ENCODE data around the gene ANKRD13D. TPM values are rescaled to one million over a fixed set of nuclear protein-coding genes. Genes with fewer than 3 reads are reported as not detected.
"Not testable (repeated sequence)": the region's sequence is repeated elsewhere in the genome, so short reads cannot be mapped to it uniquely, and the experiment has no call there.

ANKRD13D gene
- polyA plus RNA-seq, 1 donor = 38.8 TPM

DNA sequence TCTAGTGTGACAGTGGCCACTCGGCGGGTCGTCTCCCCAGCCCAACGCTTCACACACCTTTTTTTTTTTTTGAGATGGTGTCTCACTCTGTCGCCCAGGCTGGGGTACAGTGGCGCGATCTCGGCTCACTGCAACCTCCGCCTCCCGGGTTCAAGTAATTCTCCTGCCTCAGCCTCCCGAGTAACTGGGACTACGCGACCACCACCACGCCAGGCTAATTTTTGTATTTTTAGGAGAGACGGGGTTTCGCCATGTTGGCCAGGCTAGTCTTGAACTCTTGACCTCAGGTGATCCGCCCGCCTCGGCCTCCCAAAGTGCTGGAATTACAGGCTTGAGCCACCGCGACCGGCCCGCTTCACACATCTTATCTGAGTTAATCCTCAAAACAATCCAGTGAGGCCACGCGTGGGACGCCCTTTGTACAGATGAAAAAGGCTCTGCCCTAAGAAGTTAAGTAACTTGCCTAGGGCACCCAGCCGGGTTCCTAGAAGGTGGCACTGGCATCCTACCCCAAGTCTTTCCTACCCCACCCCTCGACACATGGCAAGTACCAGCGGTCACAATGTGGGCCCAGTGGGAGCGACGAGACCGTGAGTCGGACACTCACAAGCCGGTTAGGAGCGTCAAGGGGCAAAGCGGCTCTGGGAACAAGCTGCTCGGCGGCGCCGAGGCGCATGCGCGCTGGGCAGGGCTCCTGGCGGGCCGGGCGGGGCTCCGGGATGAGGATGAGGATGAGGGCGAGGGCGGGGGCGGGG, 28.0 kb upstream of the ANKRD13D start:
- H3K27ac ChIP-seq (ENCODE audit: low read length) = peak overlapping the region; percentile 41
- WGBS (ENCODE audit: insufficient coverage, low lambda C conversion rate) = no CpG with 5 or more reads among the region's 50 CpGs
- peak; percentile 59 to 72 for DNase-seq
- H3K4me3 ChIP-seq (ENCODE audit: low read length) = peak overlapping the region; percentile 39
- H3K9me3 ChIP-seq (ENCODE audit: control insufficient read depth, low read depth, low read length); H3K27me3 ChIP-seq (ENCODE audit: control insufficient read depth, insufficient read depth, low read length): not testable (repeated sequence)
- H3K36me3 ChIP-seq (ENCODE audit: control insufficient read depth, insufficient read depth, low read length) = peaks cover 16% of the 10 kb centered on the region
- H3K4me1 ChIP-seq (ENCODE audit: control insufficient read depth, insufficient read depth, low read length) = peaks cover 23% of the 10 kb centered on the region

DNA sequence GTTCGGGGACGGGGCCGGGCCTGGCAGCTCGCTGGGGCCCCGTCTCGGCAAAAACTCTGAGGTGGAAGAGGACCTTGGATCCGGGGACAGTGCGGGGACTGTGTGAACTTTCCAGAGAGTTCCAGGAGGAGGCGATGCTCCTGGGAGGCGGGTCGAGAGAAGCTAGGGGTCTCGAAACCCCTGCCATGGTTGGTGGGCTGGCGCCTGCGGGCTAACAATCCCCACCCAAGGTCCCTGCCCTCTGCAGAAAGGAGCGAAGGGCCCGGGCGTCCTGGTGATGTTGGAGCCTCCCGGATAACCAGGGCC, 27.5 kb upstream of the ANKRD13D start:
- no CpG with 5 or more reads among the region's 18 CpGs for WGBS (ENCODE audit: insufficient coverage, low lambda C conversion rate)
- no peak for DNase-seq
- Histone ChIP-seq H3K27me3 (ENCODE audit: control insufficient read depth, insufficient read depth, low read length) (no peaks in the 10 kb centered on the region), H3K9me3 (ENCODE audit: control insufficient read depth, low read depth, low read length) (no peaks in the 10 kb centered on the region), H3K4me1 (ENCODE audit: control insufficient read depth, insufficient read depth, low read length) (peaks cover 23% of the 10 kb centered on the region), H3K36me3 (ENCODE audit: control insufficient read depth, insufficient read depth, low read length) (peaks cover 11% of the 10 kb centered on the region), H3K27ac (ENCODE audit: low read length) (no peak overlapping the region), H3K4me3 (ENCODE audit: low read length) (no peak overlapping the region)

DNA sequence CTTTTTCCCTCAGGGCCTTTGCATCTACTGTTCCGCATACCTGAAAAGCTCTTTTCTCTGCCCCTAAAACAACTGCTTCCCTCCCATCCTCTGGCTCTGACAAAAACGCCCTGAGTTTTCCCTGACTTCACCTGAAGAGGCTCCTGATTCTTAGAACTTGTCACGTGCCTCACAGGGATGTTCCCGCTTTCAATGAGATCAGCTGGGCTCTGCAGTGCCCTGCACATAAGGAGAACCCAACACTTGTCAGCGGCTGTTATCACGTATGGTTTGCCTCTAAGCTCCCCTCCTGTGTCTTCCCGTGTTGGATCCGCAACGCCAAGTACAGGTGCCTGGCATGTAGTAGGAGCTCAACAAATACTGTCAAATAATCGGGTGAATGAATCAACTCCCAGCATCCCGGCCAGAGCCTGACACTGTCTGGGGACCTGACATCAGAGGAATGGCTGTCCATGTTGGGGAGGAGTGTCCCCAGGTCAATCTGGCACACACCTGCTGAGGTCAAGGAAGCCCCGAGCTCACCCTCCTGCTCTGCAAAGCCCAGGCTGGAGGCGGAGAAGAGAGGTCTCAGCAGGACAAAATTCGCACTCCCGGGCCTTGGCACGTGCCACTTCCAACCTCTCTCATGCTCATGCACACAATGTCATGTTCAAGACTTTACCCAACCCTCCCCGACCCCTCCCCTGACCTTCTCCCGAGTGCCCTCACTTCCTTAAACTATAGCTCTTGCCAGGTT, 27.0 kb upstream of the ANKRD13D start:
- WGBS (ENCODE audit: insufficient coverage, low lambda C conversion rate) = 33% methylated on average over 3 of the region's 18 CpGs
- Histone ChIP-seq H3K4me3 (ENCODE audit: low read length) (no peak overlapping the region), H3K27ac (ENCODE audit: low read length) (no peak overlapping the region), H3K36me3 (ENCODE audit: control insufficient read depth, insufficient read depth, low read length) (peaks cover 5% of the 10 kb centered on the region), H3K27me3 (ENCODE audit: control insufficient read depth, insufficient read depth, low read length) (no peaks in the 10 kb centered on the region), H3K4me1 (ENCODE audit: control insufficient read depth, insufficient read depth, low read length) (peaks cover 23% of the 10 kb centered on the region), H3K9me3 (ENCODE audit: control insufficient read depth, low read depth, low read length) (no peaks in the 10 kb centered on the region)
- DNase-seq = peak in 1 of 2 donors; percentile 52

DNA sequence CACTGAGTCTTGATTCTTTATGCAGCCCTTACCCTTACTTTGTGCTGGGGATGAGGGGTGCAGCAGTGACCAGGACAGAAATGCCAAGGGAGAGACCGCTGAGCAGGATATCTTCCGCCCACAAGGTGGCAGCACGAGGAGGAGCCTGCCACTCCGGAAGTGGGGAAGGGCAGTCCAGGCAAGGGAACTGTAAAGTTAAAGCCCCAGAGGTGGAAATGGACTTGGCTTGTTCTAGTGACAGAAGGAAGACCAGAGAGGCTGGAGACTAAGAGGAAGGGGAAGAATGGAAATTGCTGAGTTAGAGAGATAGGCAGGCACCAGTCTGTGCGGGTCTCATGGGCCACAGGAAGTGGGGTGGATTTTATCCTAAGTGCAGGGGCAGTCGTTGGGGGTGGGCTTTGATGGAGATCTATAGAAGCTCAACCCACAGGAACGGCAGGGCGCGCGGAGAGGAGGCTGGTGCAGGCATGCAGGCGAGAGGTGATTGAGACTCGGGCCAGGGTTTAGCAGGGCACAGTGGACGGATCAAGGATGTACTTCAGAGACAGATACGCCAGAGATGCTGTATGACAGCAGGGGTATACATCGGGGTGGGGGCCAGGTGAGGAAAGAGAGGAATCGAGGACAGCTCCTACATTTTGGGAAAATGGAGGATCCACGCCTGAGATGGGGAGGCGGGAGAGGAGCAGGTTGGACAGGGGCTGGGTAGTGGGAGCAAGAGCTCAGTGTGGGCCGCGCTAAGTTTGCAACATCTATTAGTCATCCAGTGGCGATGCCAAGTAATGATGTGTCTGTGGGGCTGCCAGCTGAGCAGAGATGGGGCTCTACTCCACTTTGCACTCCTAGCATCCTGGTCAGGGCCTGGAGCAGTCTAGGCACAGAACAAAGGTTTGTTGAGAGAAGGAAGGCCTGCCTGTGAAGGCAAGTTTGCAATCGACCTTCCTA, 26.1 kb upstream of the ANKRD13D start:
- Histone ChIP-seq H3K36me3 (ENCODE audit: control insufficient read depth, insufficient read depth, low read length) (peaks cover 5% of the 10 kb centered on the region), H3K4me1 (ENCODE audit: control insufficient read depth, insufficient read depth, low read length) (peaks cover 27% of the 10 kb centered on the region), H3K27me3 (ENCODE audit: control insufficient read depth, insufficient read depth, low read length) (no peaks in the 10 kb centered on the region), H3K9me3 (ENCODE audit: control insufficient read depth, low read depth, low read length) (no peaks in the 10 kb centered on the region), H3K4me3 (ENCODE audit: low read length) (no peak overlapping the region), H3K27ac (ENCODE audit: low read length) (no peak overlapping the region)
- peak; percentile 66 to 74 for DNase-seq
- WGBS (ENCODE audit: insufficient coverage, low lambda C conversion rate) = 30% methylated on average over 2 of the region's 22 CpGs

DNA sequence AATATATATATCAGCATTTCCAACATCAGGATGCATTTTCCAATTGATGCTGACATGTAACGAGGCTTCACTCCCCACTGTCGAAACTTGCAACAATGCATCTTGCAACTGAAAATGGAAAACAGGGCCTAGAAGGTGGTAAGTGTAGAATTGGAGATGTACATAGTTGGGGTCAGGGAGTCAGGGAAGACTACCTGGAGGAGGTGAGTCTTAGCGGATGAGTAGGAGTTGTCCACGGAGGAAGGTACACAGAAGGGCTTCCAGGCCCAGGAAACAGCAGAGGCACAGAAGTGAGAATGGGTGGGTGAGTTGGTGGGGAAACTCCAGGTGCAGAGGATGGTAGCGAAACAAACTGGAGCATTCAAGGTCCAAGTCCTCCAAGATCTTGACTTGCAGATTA, 24.8 kb upstream of the ANKRD13D start:
- 100% methylated on average over 1 of the region's 5 CpGs for WGBS (ENCODE audit: insufficient coverage, low lambda C conversion rate)
- H3K36me3 ChIP-seq (ENCODE audit: control insufficient read depth, insufficient read depth, low read length) = peaks cover 15% of the 10 kb centered on the region
- no peak for DNase-seq
- H3K27ac ChIP-seq (ENCODE audit: low read length) = no peak overlapping the region
- no peaks in the 10 kb centered on the region for H3K27me3 ChIP-seq (ENCODE audit: control insufficient read depth, insufficient read depth, low read length)
- no peak overlapping the region for H3K4me3 ChIP-seq (ENCODE audit: low read length)
- no peaks in the 10 kb centered on the region for H3K9me3 ChIP-seq (ENCODE audit: control insufficient read depth, low read depth, low read length)
- H3K4me1 ChIP-seq (ENCODE audit: control insufficient read depth, insufficient read depth, low read length) = peaks cover 40% of the 10 kb centered on the region

DNA sequence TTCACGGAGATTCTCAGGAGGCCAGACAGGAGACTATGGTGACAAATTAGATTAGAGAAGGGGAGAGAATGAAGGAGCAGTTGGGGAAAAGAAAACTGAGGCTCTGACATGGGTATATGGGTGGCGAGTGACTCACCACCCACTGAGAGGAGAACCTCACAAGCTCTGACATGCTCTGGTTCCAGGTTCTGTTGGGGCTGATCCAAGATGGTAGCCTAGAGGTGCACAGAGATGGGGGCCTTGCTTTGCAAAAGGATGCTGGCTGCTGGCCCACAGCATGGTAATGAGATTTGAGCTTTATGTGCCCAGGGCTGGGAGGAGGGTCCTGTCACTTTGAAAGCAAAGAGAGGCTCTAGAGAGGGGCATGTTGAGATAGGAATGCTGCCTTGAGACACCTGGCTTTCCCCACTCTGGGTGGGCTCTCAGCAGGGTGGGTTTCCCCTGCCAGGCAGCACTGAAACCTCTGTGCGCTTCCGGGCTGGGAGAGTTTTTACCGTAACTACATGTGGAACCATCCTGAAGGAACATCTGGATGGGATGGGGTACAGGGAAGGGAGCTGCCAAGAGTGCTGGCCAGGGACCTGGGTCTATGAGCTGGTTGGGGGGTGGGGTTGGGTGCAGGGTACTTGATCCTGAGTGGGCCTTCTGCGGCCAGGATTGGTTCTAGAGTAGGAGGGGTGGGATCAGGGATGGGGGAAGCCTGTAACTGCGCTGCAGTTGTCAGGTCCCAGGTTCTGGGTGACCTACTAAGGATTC, 24.0 kb upstream of the ANKRD13D start:
- H3K9me3 ChIP-seq (ENCODE audit: control insufficient read depth, low read depth, low read length) = no peaks in the 10 kb centered on the region
- no peak for DNase-seq
- H3K27me3 ChIP-seq (ENCODE audit: control insufficient read depth, insufficient read depth, low read length) = no peaks in the 10 kb centered on the region
- H3K4me1 ChIP-seq (ENCODE audit: control insufficient read depth, insufficient read depth, low read length) = peaks cover 48% of the 10 kb centered on the region
- H3K36me3 ChIP-seq (ENCODE audit: control insufficient read depth, insufficient read depth, low read length) = peaks cover 21% of the 10 kb centered on the region
- H3K4me3 ChIP-seq (ENCODE audit: low read length) = no peak overlapping the region
- 100% methylated on average over 1 of the region's 7 CpGs for WGBS (ENCODE audit: insufficient coverage, low lambda C conversion rate)
- H3K27ac ChIP-seq (ENCODE audit: low read length) = no peak overlapping the region

DNA sequence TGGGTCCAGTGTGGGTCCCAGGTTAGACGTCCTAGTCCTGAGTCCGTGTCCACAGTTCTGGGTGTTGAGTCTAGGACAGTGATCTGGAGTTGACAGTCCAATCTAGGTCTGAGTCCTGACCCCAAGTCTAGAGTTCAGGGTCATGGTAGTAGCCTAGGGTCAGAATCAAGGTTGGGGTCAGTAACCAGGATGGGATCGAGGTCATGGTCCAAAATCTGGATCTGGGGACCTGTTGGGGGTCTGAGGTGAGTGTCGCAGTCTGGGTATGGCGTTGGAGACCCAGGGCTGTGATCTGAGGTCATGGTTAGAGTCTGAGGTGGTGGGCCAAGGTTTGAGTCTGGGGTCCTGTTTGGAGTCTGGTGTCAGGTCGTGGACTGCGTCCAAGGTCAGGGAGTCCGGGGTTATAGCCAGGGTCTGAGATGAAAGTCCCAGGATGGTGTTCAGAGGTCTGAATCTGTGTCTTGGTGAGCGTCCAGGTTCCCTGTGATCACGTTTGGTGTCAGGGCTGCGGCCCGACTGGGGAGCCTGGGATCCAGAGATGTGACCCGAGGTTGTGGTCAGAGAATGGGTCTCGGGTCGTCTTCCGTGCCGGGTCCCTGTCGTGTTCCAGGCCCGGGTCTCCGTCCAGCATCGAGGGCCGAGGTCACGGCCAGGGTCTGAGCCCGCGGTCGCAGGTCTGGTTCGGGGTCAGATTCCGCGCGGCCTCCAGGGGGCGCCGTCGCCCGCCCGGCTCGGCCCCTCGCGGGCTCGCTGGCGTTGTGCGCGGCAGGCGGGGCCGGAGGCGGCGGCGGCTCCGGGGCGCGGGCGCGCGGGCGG, 23.3 kb upstream of the ANKRD13D start:
- Histone ChIP-seq H3K4me3 (ENCODE audit: low read length) (no peak overlapping the region), H3K4me1 (ENCODE audit: control insufficient read depth, insufficient read depth, low read length) (peaks cover 56% of the 10 kb centered on the region), H3K9me3 (ENCODE audit: control insufficient read depth, low read depth, low read length) (no peaks in the 10 kb centered on the region), H3K36me3 (ENCODE audit: control insufficient read depth, insufficient read depth, low read length) (peaks cover 23% of the 10 kb centered on the region), H3K27me3 (ENCODE audit: control insufficient read depth, insufficient read depth, low read length) (no peaks in the 10 kb centered on the region), H3K27ac (ENCODE audit: low read length) (no peak overlapping the region)
- peak; percentile 59 to 68 for DNase-seq
- WGBS (ENCODE audit: insufficient coverage, low lambda C conversion rate) = no CpG with 5 or more reads among the region's 54 CpGs

DNA sequence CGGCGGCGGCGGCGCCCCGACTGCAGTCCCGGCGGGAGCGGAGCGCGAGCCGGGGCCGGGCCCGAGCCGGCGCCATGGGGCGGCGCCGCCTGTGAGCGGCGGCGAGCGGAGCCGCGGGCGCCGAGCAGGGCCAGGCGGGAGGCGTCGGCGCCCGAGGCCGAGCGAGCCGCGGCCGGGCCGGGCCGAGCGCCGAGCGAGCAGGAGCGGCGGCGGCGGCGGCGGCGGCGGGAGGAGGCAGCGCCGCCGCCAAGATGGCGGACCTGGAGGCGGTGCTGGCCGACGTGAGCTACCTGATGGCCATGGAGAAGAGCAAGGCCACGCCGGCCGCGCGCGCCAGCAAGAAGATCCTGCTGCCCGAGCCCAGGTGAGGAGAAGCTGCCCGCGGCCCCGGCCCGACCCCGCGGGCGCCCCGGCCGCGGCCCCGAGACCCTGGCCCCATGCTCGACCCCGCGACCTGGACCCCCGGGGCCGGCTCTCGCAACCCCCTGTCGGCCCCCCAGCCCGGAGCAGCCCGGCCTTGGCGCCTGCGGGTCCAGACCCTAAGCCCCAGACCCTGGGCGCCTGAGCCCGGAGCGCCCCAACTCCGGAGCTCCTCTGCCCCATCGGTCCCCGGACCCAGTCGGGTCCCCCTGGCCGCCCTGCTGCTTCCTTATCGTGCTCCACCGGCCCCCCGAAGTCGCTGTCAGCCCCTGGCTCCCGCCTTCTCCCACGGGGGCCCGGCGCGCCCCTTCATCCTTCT, 22.5 kb upstream of the ANKRD13D start, which contains the start of gene GRK2:
TSS of gene GRK2 (plus strand) at position 25 of the 739 bp plus-strand sequence. CDS start at position 252, 227 bp downstream.
- no peaks in the 10 kb centered on the region for H3K27me3 ChIP-seq (ENCODE audit: control insufficient read depth, insufficient read depth, low read length)
- peak within 1 kb of the TSS; percentile 75 for H3K4me3 ChIP-seq (ENCODE audit: low read length)
- peak within 1 kb of the TSS; percentile 94 for H3K27ac ChIP-seq (ENCODE audit: low read length)
- H3K36me3 ChIP-seq (ENCODE audit: control insufficient read depth, insufficient read depth, low read length) = peaks cover 27% of the 10 kb centered on the region
- peak in 1 of 2 donors; percentile 59 for DNase-seq
- WGBS (ENCODE audit: insufficient coverage, low lambda C conversion rate) = no CpG with 5 or more reads among the region's 103 CpGs
- peaks cover 54% of the 10 kb centered on the region for H3K4me1 ChIP-seq (ENCODE audit: control insufficient read depth, insufficient read depth, low read length)
- H3K9me3 ChIP-seq (ENCODE audit: control insufficient read depth, low read depth, low read length) = no peaks in the 10 kb centered on the region
